IMR-90 (cell line): ENCODE results near the gene CENPF. TPM values are rescaled to one million over a fixed set of nuclear protein-coding genes. Genes with fewer than 3 reads are reported as not detected.

Experiments
- ATAC-seq: fragments of 200-7000 bp; cut with Tn5 transposase; 2 replicates; pipeline ENCODE4 v1.9.1; 2020; ENCODE audit warnings: low read depth, mild to moderate bottlenecking, moderate library complexity
- BruUV-seq: library from RNA; stranded (reverse); fragments of 400-500 nt; replicated peaks from 2 replicates; lab custom pipeline; 2021; lab: Mats Ljungman, UMichigan
- CTCF ChIA-PET: fragments of 300-600 bp; formaldehyde crosslinking; extraction: SDS; loops from one replicate; lab custom pipeline; 2021; ENCODE audit warnings: antibody characterized with exemption; lab: Yijun Ruan, JAX
- POLR2A ChIA-PET: fragments of 300-600 bp; sonication (Branson Sonifier 250); formaldehyde crosslinking; loops from one replicate; lab custom pipeline; 2022; ENCODE audit warnings: antibody characterized with exemption; ENCODE audit not compliant: unreplicated experiment; lab: Charles Lee
- DNase-seq: peaks from one replicate; pipeline ENCODE4 v3.0.0; 2013
- H2AFZ ChIP-seq: replicated peaks from 2 replicates; pipeline ENCODE3; 2013; ENCODE audit warnings: low read length, mild to moderate bottlenecking; ENCODE audit not compliant: poor library complexity
- H2AK5ac ChIP-seq: 2 replicates; pipeline ENCODE4 v1.6.1; 2013; ENCODE audit warnings: low read depth, low read length, inconsistent platforms
- H2AK9ac ChIP-seq: replicated peaks from 2 replicates; pipeline ENCODE3; 2013; ENCODE audit warnings: mild to moderate bottlenecking, low read depth, low read length, moderate library complexity; ENCODE audit not compliant: poor library complexity
- H2BK120ac ChIP-seq: 2 replicates; pipeline ENCODE4 v1.6.1; 2013; ENCODE audit warnings: low read depth, low read length, inconsistent platforms
- H2BK15ac ChIP-seq: 3 replicates; pipeline ENCODE4 v1.6.1; 2013; ENCODE audit warnings: low read depth, low read length, inconsistent platforms
- H2BK20ac ChIP-seq: 2 replicates; pipeline ENCODE4 v1.6.1; 2013; ENCODE audit warnings: low read depth, mild to moderate bottlenecking, inconsistent platforms, low read length, moderate library complexity
- H2BK5ac ChIP-seq: 2 replicates; pipeline ENCODE4 v1.6.1; 2013; ENCODE audit warnings: mild to moderate bottlenecking, low read depth, low read length, inconsistent platforms; ENCODE audit not compliant: poor library complexity, severe bottlenecking
- H3K14ac ChIP-seq: replicated peaks from 2 replicates; pipeline ENCODE4 v1.6.1; 2013; ENCODE audit warnings: low read depth, low read length, inconsistent platforms
- H3K18ac ChIP-seq: 2 replicates; pipeline ENCODE4 v1.6.1; 2013; ENCODE audit warnings: low read depth, low read length, control low read depth
- H3K23ac ChIP-seq: 2 replicates; pipeline ENCODE4 v1.6.1; 2013; ENCODE audit warnings: low read depth, low read length, inconsistent platforms
- H3K27ac ChIP-seq: 2 replicates; pipeline ENCODE4 v1.5.1; 2013; ENCODE audit warnings: mild to moderate bottlenecking, control low read depth, low read length; ENCODE audit not compliant: insufficient read depth
- H3K27me3 ChIP-seq: 2 replicates; pipeline ENCODE4 v1.6.1; 2013; ENCODE audit warnings: low read length; ENCODE audit not compliant: control insufficient read depth, insufficient read depth
- H3K36me3 ChIP-seq: 2 replicates; pipeline ENCODE4 v1.6.1; 2013; ENCODE audit warnings: low read length, mixed read lengths; ENCODE audit not compliant: control insufficient read depth, insufficient read depth
- H3K4ac ChIP-seq: 2 replicates; pipeline ENCODE4 v1.6.1; 2013; ENCODE audit warnings: low read depth, low read length, inconsistent platforms
- H3K4me1 ChIP-seq: 2 replicates; pipeline ENCODE4 v1.6.1; 2013; ENCODE audit warnings: low read length, mixed read lengths; ENCODE audit not compliant: control insufficient read depth, insufficient read depth
- H3K4me2 ChIP-seq: 2 replicates; pipeline ENCODE4 v1.6.1; 2013; ENCODE audit warnings: low read depth, mild to moderate bottlenecking, control low read depth, low read length, moderate library complexity
- H3K4me3 ChIP-seq: 2 replicates; pipeline ENCODE4 v1.5.1; 2013; ENCODE audit warnings: low read depth, mild to moderate bottlenecking, control low read depth, low read length, moderate library complexity; ENCODE audit not compliant: insufficient read depth
- H3K56ac ChIP-seq: 2 replicates; pipeline ENCODE4 v1.6.1; 2013; ENCODE audit warnings: low read length, inconsistent platforms; ENCODE audit not compliant: insufficient read depth; ENCODE audit errors: extremely low read depth
- H3K79me1 ChIP-seq, 2 experiments: 2 replicates each; pipeline ENCODE4 v1.6.1; 2013; ENCODE audit warnings: low read length in 2 of 2, inconsistent platforms in 1 of 2, low read depth in 1 of 2
- H3K9ac ChIP-seq: 2 replicates; pipeline ENCODE4 v1.6.1; 2013; ENCODE audit warnings: low read depth, low read length, control low read depth
- H3K9me1 ChIP-seq: 2 replicates; pipeline ENCODE4 v1.6.1; 2013; ENCODE audit warnings: low read length, inconsistent platforms; ENCODE audit not compliant: insufficient read depth
- H3K9me3 ChIP-seq: 2 replicates; pipeline ENCODE4 v1.6.1; 2013; ENCODE audit warnings: low read length; ENCODE audit not compliant: control insufficient read depth, insufficient read depth
- H4K20me1 ChIP-seq: 2 replicates; pipeline ENCODE4 v1.6.1; 2013; ENCODE audit warnings: low read length, inconsistent platforms; ENCODE audit not compliant: insufficient read depth
- H4K5ac ChIP-seq: 2 replicates; pipeline ENCODE4 v1.6.1; 2013; ENCODE audit warnings: mild to moderate bottlenecking, low read depth, low read length, control low read depth
- H4K8ac ChIP-seq, 2 experiments: 2 replicates each; pipeline ENCODE4 v1.6.1; 2013; ENCODE audit warnings: low read depth in 2 of 2, low read length in 2 of 2, control low read depth in 1 of 2, inconsistent platforms in 1 of 2
- H4K91ac ChIP-seq: 2 replicates; pipeline ENCODE4 v1.6.1; 2013; ENCODE audit warnings: low read depth, low read length, inconsistent platforms; ENCODE audit not compliant: insufficient read depth
- BHLHE40 ChIP-seq: fragments of 150-350 bp; IDR thresholded peaks from 2 replicates; pipeline ENCODE4 v1.6.1; 2016; ENCODE audit warnings: mild to moderate bottlenecking, low read depth, low read length
- CEBPB ChIP-seq: IDR thresholded peaks from 2 replicates; pipeline ENCODE4 v1.6.1; 2012; ENCODE audit warnings: low read depth, low read length, improper control_type of control experiment
- CHD1 ChIP-seq: IDR thresholded peaks from 2 replicates; pipeline ENCODE4 v1.6.1; 2012; ENCODE audit warnings: low read depth, low read length, improper control_type of control experiment
- FOS ChIP-seq: fragments of 150-350 bp; IDR thresholded peaks from 2 replicates; pipeline ENCODE4 v1.6.1; 2016; ENCODE audit warnings: low read depth, low read length
- MXI1 ChIP-seq: IDR thresholded peaks from 2 replicates; pipeline ENCODE4 v1.6.1; 2012; ENCODE audit warnings: low read depth, mild to moderate bottlenecking, low read length, moderate library complexity, borderline replicate concordance
- NFE2L2 ChIP-seq: fragments of 150-350 bp; IDR thresholded peaks from 2 replicates; pipeline ENCODE4 v1.6.1; 2016; ENCODE audit warnings: low read depth, mild to moderate bottlenecking, low read length
- POLR2A ChIP-seq: IDR thresholded peaks from 2 replicates; pipeline ENCODE4 v1.6.1; 2012; ENCODE audit warnings: mild to moderate bottlenecking, low read depth, low read length
- RAD21 ChIP-seq: IDR thresholded peaks from 2 replicates; pipeline ENCODE4 v1.6.1; 2012; ENCODE audit warnings: low read length, improper control_type of control experiment
- RCOR1 ChIP-seq: IDR thresholded peaks from 2 replicates; pipeline ENCODE4 v1.6.1; 2012; ENCODE audit warnings: mild to moderate bottlenecking, low read length, improper control_type of control experiment; ENCODE audit not compliant: insufficient replicate concordance
- RFX5 ChIP-seq: IDR thresholded peaks from 2 replicates; pipeline ENCODE4 v1.8.0; 2012; ENCODE audit warnings: low read depth, mild to moderate bottlenecking, low read length, moderate library complexity
- SMC3 ChIP-seq: fragments of 150-350 bp; IDR thresholded peaks from 2 replicates; pipeline ENCODE4 v1.6.1; 2016; ENCODE audit warnings: low read depth, mild to moderate bottlenecking, antibody characterized with exemption, low read length, moderate library complexity
- WGBS, 2 experiments: methylation state at CpG; one replicate each; pipeline versions ENCODE4 v1.1.5 to v1.1.7; 2013; ENCODE audit warnings: missing lambda C conversion rate in 2 of 2; ENCODE audit not compliant: insufficient read length in 1 of 2; ENCODE audit errors: extremely low coverage in 2 of 2; 5-methylcytosine and 5-hydroxymethylcytosine counted together
- dilution Hi-C: fragments of 300-500 bp; cut with HindIII; formaldehyde crosslinking; loops from one replicate; pipeline ENCODE4 v1.14.3; 2018; ENCODE audit warnings: low sequenced_read_pairs; ENCODE audit not compliant: unreplicated experiment
- in situ Hi-C: fragments of 300-500 bp; cut with MboI; formaldehyde crosslinking; loops from 3 replicates; pipeline ENCODE4 v1.14.3; 2019; ENCODE audit warnings: low sequenced_read_pairs, inconsistent platforms, mixed read lengths
- intact Hi-C: fragments of 100-400 bp; cut with micrococcal nuclease; formaldehyde crosslinking; loops from 2 replicates; pipeline ENCODE4 v1.10.0; 2022
- polyA plus RNA-seq, 3 experiments: library from polyadenylated mRNA; depleted of rRNA; stranded (reverse); fragments of >200 nt; gene quantifications; 2 replicates each; pipeline ENCODE4 v1.2.3, GENCODE V29; 2012; ENCODE audit warnings: low replicate concordance in 1 of 3
- total RNA-seq: library from RNA; depleted of rRNA; stranded (reverse); fragments of >200 nt; gene quantifications from 2 replicates; pipeline ENCODE4 v1.2.3, GENCODE V29; 2012
- TF ChIP-seq, protein P1 (sequence below): conservative IDR thresholded peaks from 2 replicates; pipeline ENCODE4 v1.5.1; 2012; ENCODE audit warnings: mild to moderate bottlenecking, low read depth, low read length, improper control_type of control experiment
- TF ChIP-seq, protein P2 (sequence below): fragments of 150-350 bp; IDR thresholded peaks from 2 replicates; pipeline ENCODE4 v1.6.1; 2017; ENCODE audit warnings: mild to moderate bottlenecking, antibody characterized with exemption, low read length, low read depth

The CENPF gene
- total and polyA plus RNA-seq, 2 of the 4 experiments (the other 2 are of a cell fraction): 20.9 to 51.8 TPM

DNA sequence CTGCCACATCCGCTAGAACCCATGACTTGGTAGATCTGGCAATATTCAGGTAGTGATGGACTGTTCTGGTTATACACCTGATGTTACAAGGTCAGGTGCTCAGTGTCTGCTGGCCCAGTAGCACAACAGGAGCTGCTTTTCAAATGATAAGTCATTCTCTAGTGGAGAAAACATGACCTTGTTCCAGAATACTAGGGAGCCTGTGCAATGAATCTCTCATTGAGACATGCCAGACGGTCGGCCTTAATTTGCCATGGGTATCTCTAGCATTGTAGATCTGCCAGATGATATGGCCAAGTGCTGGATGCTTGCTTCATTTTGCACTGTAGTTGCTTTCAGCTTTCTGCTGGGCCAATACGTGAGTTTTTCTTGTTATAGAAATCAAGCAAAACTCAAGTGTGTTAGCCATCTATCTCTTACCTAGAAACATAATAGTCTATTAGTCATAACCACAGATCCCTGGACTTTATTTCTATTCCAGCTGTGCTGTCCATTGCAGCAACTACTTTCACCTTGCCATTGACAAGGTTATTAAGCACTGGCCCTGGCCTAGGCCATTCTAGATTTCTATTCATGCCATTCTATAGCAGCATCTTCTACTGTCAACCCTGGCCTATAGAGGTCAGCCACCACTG is 13.9 kb upstream of the CENPF start:
- BruUV-seq: no TSS peak

More for the DNA sequence above, 13.9 kb upstream of the CENPF start:
- no peak overlapping the region for H2AFZ ChIP-seq
- H3K9me3 ChIP-seq: no peaks in the 10 kb centered on the region
- no peak overlapping the region for H3K14ac ChIP-seq
- no peaks in the 10 kb centered on the region for H4K20me1 ChIP-seq
- H3K4me3 ChIP-seq: no peak overlapping the region
- CTCF ChIA-PET: interaction anchor here (6.8 kb wide), 1 partner anchor 256 kb away, joined by 59 read pairs; no protein-coding TSS in a partner anchor
- no peaks in the 10 kb centered on the region for H3K79me1 ChIP-seq
- TF ChIP-seq, protein P1, sequence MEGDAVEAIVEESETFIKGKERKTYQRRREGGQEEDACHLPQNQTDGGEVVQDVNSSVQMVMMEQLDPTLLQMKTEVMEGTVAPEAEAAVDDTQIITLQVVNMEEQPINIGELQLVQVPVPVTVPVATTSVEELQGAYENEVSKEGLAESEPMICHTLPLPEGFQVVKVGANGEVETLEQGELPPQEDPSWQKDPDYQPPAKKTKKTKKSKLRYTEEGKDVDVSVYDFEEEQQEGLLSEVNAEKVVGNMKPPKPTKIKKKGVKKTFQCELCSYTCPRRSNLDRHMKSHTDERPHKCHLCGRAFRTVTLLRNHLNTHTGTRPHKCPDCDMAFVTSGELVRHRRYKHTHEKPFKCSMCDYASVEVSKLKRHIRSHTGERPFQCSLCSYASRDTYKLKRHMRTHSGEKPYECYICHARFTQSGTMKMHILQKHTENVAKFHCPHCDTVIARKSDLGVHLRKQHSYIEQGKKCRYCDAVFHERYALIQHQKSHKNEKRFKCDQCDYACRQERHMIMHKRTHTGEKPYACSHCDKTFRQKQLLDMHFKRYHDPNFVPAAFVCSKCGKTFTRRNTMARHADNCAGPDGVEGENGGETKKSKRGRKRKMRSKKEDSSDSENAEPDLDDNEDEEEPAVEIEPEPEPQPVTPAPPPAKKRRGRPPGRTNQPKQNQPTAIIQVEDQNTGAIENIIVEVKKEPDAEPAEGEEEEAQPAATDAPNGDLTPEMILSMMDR: no peak
- TF ChIP-seq CHD1 (no peak), NFE2L2 (no peak), POLR2A (no peak), MXI1 (no peak), SMC3 (no peak), RAD21 (no peak), BHLHE40 (no peak), RFX5 (no peak), RCOR1 (no peak), FOS (no peak), CEBPB (no peak)
- TF ChIP-seq, protein P2, sequence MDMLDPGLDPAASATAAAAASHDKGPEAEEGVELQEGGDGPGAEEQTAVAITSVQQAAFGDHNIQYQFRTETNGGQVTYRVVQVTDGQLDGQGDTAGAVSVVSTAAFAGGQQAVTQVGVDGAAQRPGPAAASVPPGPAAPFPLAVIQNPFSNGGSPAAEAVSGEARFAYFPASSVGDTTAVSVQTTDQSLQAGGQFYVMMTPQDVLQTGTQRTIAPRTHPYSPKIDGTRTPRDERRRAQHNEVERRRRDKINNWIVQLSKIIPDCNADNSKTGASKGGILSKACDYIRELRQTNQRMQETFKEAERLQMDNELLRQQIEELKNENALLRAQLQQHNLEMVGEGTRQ: no peak
- DNase-seq (peak; percentile 38), ATAC-seq (no peak)
- no peak overlapping the region for H2BK120ac ChIP-seq
- in situ Hi-C loops: loop anchor here (5.0 to 10.0 kb wide), 3 partner anchors 202 to 374 kb away; no protein-coding TSS in a partner anchor
- no peak overlapping the region for H3K56ac ChIP-seq
- no peaks in the 10 kb centered on the region for H3K4me1 ChIP-seq
- H4K5ac ChIP-seq: no peak overlapping the region
- peaks cover 1% of the 10 kb centered on the region for H3K27me3 ChIP-seq
- no peak overlapping the region for H2AK9ac ChIP-seq
- WGBS, 2 experiments: 100% methylated on average over 3 of the region's 4 CpGs; no CpG with 5 or more reads in 1 of the 2 experiments
- no peak overlapping the region for H2BK20ac ChIP-seq
- no peak overlapping the region for H4K91ac ChIP-seq
- no peak overlapping the region for H2AK5ac ChIP-seq
- H3K9me1 ChIP-seq: no peaks in the 10 kb centered on the region
- dilution Hi-C loops: no loop called here
- no peak overlapping the region for H4K8ac ChIP-seq
- H3K18ac ChIP-seq: no peak overlapping the region
- no peak overlapping the region for H3K27ac ChIP-seq
- no peaks in the 10 kb centered on the region for H3K36me3 ChIP-seq
- POLR2A ChIA-PET: no interaction called here
- intact Hi-C loops: loop anchor here (5.0 kb wide), 1 partner anchor 377 kb away; no protein-coding TSS in a partner anchor
- H3K23ac ChIP-seq: no peak overlapping the region
- H3K4ac ChIP-seq: no peak overlapping the region
- no peak overlapping the region for H3K4me2 ChIP-seq
- H3K9ac ChIP-seq: no peak overlapping the region
- no peak overlapping the region for H2BK5ac ChIP-seq
- H2BK15ac ChIP-seq: no peak overlapping the region
